GM21786 (cell line): ENCODE measurements around the gene MTIF3.
A peak's percentile ranks its signal among the peaks of the same experiment; 100 is the strongest.

ENCODE experiments used
- ATAC-seq: cut with Tn5 transposase; IDR thresholded peaks from one replicate; pipeline ENCODE4 v1.9.1; 2021; ENCODE audit not compliant: unreplicated experiment

MTIF3 gene, protein sequence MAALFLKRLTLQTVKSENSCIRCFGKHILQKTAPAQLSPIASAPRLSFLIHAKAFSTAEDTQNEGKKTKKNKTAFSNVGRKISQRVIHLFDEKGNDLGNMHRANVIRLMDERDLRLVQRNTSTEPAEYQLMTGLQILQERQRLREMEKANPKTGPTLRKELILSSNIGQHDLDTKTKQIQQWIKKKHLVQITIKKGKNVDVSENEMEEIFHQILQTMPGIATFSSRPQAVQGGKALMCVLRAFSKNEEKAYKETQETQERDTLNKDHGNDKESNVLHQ

DNA sequence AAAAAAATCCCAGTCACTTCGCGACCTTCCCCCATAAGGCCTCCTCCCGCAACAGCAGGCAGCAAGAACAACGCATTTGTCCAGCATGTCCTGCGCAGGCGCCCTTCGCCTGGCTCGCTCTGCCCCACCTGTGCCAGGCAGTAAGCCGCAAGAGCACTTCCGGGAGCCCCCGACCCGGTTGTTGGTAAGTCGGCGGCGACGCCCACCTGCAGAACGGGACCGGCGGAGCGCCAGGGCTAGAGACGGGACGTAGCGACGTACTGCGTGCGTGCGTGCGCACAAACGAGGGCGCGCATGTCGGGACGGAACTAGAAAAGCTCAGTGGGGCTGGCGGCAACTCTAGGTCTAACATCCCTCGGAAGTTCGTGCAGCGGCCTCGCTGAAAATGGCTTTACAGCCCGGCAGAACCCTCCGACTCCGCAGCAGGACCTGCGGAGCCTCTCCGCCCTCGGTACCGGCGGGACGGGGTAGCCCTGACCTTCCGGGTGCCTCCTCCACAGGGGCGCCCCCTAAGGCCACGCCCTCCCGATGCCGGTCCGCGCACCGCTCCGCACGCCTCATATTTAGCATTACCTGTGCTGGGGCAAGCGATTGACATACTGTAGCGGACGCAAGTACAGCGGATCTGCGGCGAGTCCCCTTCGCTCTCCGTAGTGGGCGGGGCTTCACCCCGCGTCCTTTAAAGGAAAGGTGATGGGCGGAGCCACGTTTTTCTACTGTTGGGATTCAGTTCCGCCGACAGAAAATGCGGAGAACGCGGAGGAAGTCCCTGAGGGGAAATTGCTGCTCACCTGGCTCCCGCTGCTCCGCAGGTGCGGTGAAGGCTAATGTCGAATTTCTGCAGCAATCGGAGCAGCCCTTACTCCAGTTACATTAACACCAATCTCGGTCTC is at the start of gene MTIF3:
MTIF3 (minus strand) TSS at position 629 of the 893 bp plus-strand sequence. CDS start 10,116 bp downstream, outside the sequence.
- ATAC-seq, result peak; percentile 80

DNA sequence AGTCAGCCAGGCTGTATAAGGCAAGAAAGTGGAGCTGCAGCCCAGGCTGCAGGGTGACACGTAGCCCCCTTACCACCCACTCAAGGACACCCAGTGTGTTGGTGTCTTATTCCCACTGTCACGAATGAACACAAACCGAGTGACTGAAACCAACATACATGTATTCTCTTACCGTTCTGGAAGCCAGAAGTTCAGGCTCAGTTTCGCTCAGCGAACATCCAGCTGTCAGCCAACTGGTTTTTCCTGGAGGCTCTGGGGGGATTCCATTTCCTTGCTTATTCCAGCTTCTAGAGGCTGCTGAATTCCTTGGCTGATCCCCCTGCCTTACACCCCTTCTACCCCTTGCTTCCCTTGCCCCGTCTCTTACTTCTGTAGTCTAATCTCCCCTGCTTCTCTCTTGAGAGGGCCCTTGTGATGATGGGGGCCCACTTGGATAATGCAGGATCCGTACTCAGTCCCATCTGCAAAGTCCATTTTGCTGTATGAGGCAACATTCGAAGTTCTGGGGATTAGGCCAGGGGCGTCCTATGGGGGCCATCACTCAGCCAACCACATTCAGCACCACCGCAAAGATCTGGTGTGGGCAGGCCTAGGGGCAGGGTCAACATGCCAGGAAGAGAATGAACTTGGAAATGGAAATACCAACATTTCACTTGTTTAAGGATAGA is 47.3 kb upstream of the MTIF3 start:
- ATAC-seq, result no peak

DNA sequence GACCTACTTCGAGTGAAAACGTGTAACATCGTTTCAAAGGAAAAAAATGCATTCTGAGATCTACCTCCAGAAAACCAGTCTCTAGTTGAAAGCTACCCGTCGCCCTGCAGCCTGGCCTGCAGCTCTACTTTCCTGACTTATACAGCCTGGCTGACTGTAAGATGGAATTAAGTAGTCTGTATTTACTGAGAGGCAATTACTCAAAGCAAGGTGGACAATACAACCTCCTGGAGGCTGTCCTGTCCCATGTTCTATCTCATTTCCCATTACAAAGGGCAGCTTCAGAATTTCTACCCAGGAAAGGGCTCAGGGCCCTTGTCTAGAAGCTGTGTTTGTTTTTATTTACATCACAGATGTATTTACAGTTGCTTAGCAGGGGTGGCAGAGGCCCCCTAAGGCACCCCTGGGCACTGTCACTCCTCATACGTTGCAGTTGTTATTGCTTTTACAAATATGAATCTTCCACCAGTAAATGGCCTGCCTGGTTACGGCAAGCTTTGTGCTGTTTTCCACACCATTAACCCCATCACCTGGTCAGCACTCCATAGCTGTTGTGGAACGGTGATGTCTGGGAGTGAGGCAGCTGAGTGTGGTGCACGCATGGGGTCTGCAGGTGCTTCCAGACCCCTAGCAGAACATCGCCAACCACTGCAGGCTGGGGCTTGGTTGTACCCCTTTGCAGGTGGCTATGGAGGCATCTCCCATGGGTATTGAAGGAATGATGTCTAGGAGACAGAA is 46.3 kb upstream of the MTIF3 start:
- ATAC-seq, result no peak

DNA sequence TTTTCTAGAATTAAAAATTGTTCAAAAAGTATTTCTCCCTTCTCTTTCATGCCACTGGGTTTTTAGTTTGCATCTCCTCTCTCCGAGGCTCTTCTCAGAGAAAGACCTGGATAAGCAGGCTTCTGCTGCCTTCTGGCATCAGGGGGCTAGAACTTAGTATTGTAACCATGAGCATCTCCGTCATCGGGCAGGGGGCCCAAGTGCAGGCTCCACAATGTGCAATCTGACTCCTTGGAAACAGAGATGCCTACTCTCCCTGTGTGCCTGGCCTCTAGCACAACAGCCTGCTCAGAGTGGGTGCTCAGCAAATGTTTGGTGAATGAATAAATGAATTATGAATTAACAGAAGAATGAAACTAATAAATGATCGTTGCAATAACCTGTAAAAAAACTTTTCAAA is 45.6 kb upstream of the MTIF3 start:
- ATAC-seq, result no peak

DNA sequence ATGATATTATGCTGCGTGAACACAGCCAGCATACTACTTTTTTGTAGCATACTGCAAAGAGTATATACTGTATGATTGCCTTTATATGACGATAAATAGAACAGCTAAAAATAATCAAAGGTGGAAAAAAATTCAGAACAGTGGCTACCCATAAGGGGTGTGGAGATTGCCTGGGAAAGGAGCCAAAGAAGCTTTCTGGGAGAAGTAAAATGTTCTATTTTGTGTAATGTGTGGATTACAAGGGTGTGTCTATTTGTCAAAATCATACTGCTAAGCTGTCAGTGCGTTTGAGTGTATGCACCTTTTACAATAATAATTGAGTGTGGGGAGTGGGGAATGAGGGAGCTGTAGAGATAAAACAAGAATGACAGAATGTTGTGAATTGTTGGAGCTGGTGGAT is 45.2 kb upstream of the MTIF3 start:
- ATAC-seq, result no peak

DNA sequence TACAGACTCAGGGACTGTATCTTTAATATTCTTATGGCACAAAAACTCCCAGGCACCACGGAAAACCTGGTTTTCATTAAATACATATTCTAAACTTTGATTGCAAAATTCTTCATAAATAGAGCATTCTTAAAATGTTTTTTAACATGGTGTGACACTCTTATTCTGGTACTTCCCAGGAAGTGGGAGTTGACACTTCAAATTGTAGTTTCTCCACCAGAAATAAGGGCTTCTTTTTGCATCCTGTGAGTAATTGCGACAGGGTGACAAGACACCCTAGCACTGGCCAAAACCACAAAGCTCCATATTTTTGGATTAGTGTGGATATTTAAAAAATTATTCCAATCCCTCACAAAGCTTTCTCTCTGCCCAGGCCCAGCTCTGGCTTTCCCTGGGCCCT is 43.6 kb upstream of the MTIF3 start:
- ATAC-seq, result no peak

DNA sequence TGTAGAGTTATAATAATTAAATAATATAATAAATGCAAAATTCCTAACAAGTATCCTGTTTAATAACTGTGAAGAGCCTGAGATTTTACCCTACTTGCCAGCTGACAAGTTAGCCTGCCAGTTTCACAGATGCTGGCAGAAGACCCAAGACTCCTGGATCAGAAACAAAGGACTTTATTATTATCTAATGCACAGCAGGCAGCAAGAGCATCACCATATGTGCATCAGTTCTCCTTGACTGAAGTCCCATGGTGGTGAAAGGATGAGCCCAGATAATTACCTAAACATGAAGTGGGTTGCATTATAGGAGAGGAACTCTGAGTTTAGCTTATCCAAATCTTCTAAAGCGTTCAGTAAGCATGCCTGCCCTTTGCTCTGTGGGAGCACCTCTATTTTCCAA is 39.1 kb upstream of the MTIF3 start:
- ATAC-seq, result no peak

DNA sequence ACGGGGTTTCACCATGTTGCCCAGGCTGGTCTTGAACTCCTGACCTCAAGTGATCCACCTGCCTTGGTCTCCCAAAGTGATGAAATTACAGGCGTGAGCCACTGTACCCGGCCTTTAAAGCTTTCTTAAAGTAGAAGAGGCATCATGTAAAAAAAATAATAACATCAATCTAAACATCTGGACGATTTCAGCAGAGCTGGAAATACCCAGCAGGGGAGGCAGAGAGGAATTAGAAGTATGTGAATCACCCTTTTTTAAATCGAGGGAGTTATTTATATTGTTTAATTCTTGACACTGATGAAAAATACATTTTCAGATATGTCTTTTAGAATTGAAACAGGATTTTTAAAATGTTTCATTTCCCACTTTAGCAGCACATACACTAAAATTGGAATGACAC is 37.4 kb upstream of the MTIF3 start:
- no peak for ATAC-seq

DNA sequence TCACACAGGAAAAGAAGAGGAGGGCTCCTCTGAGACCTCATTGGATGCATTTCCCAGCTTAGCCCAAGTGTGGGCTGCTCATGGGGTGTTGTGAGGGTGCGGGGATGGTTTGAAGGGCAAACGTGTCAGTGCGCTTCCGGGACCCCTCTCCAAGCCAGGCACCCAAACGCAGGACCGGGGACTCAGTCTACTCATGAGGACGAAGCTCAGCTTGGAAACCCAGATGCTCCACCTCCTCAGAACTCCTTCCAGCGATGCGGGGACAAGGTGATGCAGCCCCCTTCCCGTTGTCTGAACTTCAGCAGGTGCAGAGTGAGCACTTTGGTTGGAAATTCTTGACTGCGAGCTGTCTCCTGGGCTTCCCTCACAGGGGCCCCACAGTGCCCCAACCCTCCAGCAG is 33.1 kb upstream of the MTIF3 start:
- no peak for ATAC-seq

DNA sequence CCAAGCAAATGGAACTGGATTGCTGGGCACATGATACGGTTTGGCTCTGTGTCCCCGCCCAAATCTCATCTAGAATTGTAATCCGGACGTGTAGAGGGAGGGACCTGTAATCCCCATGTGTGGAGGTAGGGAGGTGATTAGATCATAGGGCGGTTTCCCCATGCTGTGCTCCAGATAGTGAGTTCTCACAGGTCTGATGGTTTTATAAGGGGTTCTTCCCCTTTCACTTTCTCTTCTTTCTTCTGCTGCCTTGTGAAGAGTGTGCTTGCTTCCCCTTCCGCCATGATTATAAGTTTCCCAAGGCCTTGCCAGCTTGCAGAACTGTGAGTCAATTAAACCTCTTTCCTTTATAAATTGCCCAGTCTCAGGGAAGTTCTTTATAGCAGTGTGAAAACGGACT is 32.6 kb upstream of the MTIF3 start:
- peak; percentile 99 for ATAC-seq

DNA sequence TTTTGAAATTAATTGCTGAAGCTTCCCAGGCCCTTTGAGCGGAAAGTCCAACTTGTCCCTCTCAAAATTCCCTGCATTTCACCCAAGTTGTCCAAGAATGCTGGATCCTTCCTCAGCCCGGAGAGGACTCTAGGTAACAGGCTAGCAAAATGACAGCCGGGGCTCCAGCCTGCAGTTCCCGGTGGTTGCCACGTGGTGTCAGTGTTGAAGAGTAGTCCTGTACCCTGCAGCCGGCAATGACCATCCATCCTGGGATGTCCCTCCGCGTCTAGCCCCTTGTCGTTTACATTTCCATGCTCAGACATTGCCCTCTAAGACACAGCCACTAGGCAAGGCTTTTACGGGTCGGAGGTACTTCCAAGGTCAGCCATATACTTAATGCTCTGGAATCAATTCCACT is 31.4 kb upstream of the MTIF3 start:
- no peak for ATAC-seq

DNA sequence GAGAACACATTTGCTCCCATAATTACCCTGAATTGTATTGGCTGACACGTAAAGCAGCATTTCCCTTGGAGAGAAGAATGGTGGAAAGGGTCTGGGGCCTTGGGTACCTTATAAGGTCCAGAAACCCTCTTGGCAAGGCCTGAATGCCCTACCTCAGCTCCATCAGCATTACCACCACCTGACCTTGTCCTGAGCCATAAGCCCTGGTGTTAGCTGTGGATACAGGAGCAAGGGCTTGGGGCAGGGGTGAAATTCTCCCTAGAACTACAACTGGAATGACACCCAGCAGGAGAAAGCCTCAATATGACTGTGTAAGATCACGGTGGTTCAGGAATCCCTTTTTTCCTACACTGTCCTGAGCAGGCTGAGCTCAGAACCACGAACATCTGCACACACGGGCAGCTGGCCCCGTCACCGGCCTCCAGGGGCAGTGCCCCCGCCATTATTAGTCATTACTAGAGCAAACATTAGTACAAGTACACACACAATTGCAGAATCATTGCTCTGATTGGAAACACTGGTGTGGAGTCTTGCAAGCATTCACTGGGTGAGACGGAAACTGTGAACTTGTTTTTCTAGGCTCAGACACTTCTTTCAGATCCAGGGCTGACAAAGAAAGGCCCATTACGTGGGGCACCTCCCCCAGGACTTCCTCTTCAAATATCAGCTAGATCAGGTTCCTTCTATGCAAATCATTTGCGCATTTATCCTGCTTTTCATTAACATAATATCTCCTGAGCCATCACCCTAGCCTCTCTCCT is 26.8 kb upstream of the MTIF3 start:
- ATAC-seq, result peak; percentile 70

DNA sequence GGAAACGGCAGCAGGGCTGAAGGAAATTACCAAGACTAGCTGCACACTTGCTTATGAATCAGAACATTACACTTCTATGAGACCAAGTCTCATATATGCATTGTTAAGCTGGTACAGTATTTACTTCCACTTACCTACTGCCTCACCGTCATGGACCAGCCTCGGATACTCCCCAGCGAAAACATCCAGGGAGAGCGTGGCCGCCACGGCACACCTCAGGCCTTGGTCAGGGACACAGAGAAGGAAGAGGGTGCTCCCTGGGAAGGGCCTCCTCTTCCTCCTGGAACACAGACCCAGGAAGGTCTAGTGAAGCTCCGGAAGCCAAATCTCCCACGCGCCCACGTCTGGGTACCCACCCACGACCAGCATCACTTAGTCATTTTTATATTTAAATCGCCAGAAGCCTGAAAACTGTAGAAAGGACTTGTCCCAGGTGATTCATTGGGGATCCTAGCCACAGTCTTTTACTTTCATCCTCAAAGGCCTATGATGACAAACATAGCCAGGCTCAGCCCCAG is 24.4 kb upstream of the MTIF3 start:
- no peak for ATAC-seq

DNA sequence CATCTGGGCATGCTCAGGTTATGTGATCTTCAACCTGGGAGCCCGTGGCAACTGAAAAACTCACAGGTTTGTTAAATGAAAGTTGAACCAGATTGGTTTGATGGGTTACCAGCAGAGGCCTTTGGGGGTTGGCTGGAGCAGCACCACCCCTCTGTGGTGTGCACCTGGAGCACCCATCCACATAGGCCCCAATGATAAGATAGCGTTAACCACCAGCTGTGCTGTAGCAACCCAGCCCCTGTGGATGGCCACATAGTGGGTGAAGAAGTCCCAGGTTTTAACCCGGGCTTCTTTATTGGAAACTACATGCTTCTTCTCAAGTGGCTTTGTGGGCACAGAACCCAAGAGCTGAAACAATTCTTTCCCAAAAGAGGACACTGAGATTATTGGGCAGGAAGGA is 22.6 kb upstream of the MTIF3 start:
- no peak for ATAC-seq

DNA sequence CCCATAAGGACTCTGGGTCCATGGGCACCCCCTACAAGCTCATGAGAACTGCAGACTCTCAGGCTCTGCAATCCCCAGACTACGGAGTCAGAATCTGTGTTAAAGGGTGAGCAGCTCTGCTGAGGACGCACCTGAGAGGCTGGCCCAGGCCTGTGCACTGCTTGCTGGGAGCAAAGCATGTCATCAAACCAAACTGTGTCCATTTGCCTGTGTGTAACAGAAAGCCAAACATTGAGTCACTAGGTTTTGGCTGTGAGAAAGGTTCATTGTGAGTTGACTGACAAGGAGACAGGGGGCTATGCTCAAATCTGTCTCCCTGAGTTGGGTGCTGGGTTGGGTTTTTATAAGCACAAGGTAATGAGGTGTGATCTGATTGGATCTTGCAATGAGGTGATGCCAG is 22.1 kb upstream of the MTIF3 start:
- no peak for ATAC-seq

DNA sequence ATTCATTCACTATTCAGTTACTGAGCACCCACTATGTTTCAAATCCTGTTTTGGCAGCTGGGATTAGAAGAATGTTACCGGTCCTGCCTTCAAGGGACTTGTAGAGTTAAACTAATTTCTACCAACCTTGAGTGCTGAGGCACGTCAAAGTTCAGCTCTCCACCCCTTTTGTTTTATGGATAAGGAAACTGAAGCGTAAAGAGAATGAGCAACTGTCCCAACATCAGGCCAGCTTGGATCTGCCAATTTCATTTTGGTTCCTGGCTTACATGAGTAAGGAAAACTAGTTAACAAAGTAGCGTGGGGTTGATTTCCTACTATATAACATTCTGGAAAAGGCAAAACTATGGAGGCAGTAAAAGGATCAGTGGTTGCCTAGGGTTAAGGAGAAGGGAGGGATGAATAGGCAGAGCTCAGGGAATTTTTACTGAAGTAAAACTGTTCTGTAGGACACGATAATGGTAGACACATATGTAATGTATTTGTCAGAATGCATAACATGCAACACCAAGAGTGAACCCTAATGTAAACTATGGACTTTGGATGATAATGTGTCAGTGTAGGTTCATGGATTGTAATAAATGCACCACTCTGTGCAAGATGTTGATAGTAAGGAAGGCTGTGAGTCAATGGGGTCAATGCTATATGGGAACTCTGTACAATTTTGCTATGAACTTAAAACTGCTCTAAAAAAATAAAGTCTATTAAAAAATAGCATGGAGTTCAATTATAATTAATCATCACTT is 19.9 kb upstream of the MTIF3 start:
- ATAC-seq, result no peak

DNA sequence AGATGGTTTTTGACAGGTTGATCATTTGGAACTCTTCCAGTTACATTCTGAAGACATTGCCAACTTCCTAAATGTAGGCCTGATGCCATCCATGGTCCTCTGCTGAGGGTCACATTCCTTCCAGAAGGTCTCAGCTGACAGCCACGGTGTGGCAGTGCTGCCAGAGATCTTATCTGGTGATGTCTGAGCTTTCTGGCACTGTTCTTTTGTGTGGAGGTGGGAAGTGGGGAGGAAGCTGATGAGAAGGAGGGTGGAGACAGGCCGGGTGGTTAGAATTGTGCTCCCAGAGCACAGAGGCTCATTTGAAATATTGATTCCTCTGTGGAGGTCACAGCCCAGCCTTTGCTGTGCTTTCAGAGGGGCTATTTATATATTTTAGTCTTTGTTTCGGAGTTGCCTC is 16.1 kb upstream of the MTIF3 start:
- no peak for ATAC-seq

DNA sequence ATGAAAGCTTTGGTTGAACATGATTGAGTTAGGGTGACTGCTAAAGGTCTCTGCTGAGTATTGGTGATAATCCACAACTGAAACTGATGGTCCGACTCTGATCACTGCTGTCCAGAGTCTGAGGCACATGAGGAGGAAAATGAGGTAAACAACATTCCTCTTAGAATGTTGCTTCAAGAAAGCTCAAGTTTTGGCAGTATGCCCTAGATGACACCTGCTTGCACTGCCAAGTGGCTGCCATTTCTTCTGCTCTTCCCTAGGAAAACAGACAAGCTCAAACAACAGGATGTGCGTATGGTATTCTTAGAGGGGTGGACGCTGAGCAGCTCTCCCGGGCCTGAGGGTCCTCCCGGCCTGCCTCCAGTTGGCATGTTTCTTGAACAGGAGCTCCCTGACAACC is 15.2 kb upstream of the MTIF3 start:
- no peak for ATAC-seq

DNA sequence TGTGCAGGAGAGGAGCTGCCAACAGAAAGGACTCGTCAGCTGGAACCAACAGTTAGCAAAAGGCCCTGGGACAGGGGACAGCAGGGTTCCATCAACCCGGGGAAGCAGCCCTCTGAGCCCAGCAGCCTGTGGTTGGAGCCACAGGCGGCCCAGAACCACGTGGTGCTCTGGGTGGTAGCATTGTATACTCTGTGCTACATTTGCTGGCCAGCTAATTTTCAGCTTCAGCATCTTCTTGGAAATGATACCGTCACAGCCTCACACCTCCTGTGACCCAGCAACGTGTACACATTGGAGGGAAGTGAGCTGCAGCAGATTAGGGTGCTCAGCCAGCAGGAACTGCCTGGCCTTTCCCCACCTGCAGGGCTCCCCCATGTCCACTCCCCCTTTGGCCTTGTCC is 13.1 kb upstream of the MTIF3 start:
- ATAC-seq, result no peak
